K562 (cell line): ENCODE results near the gene DHX57. TPM values are rescaled to one million over a fixed set of nuclear protein-coding genes. Genes with fewer than 3 reads are reported as not detected.

Source experiments
- CREM ChIP-seq: IDR thresholded peaks from 2 replicates; pipeline ENCODE4 v1.6.1; 2014; ENCODE audit warnings: antibody characterized with exemption, low read depth
- DMBX1 ChIP-seq: fragments of 250-450 bp; sonication (Bioruptor Pico); IDR thresholded peaks from 2 replicates; pipeline ENCODE4 v1.8.0; 2022; ENCODE audit warnings: inconsistent platforms, mild to moderate bottlenecking, moderate library complexity, borderline replicate concordance
- GATA2 ChIP-seq: sonication (generic); formaldehyde crosslinking; IDR thresholded peaks from 2 replicates; pipeline ENCODE4 v1.4.0; 2020; ENCODE audit warnings: mild to moderate bottlenecking, missing genetic modification reagents
- HDAC8 ChIP-seq: fragments of 450-650 bp; IDR thresholded peaks from 2 replicates; pipeline ENCODE4 v1.6.1; 2016; ENCODE audit warnings: mild to moderate bottlenecking, missing genetic modification characterization, moderate library complexity, missing compliant biosample characterization
- MAZ ChIP-seq, 2 experiments: fragments of 450-650 bp in 1 of 2; sonication (generic) in 1 of 2; formaldehyde crosslinking; IDR thresholded peaks in 1 of 2; conservative IDR thresholded peaks in 1 of 2; 2 replicates each; pipeline versions ENCODE4 v1.4.0 to v1.5.0; 2020; ENCODE audit warnings: mild to moderate bottlenecking in 1 of 2, missing genetic modification reagents in 1 of 2
- MXI1 ChIP-seq: IDR thresholded peaks from 2 replicates; pipeline ENCODE4 v1.6.1; 2011; ENCODE audit warnings: low read depth, mild to moderate bottlenecking, improper control_type of control experiment, low read length
- polyA plus RNA-seq, 8 experiments: library from polyadenylated mRNA; depleted of rRNA in 4 of 8; stranded (reverse) in 5 of 8; unstranded in 3 of 8; fragments of >200 nt; fragmentation: Nextera tagmentation in 2 of 8; fragmentation: Illumina TruSeq in 1 of 8; extraction: Ambion mirVana in 2 of 8; extraction: Trizol in 1 of 8; gene quantifications; 2 replicates each; pipeline versions ENCODE4 v1.2.1 to v1.2.3, GENCODE V29; 2011 to 2014; ENCODE audit warnings: inconsistent platforms in 1 of 8, missing spikeins in 1 of 8
- total RNA-seq, 7 experiments: library from RNA; depleted of rRNA in 6 of 7; stranded (reverse); fragments of >200 nt in 6 of 7; fragmentation: Illumina TruSeq in 2 of 7; extraction: Trizol in 2 of 7; gene quantifications; 2 replicates each; pipeline versions ENCODE4 v1.2.1 to v1.2.3, GENCODE V29; 2011 to 2021; ENCODE audit warnings: low replicate concordance in 1 of 7
- TF ChIP-seq, protein P1 (sequence below): fragments of 250-450 bp; sonication (Bioruptor Pico); IDR thresholded peaks from 2 replicates; pipeline ENCODE4 v1.5.0; 2021; ENCODE audit warnings: mild to moderate bottlenecking, moderate library complexity
- TF ChIP-seq, protein P2 (sequence below): fragments of 250-450 bp; sonication (Bioruptor Pico); IDR thresholded peaks from 2 replicates; pipeline ENCODE4 v1.5.1; 2021; ENCODE audit warnings: mild to moderate bottlenecking
- TF ChIP-seq, protein P3 (sequence below): fragments of 250-450 bp; sonication (Bioruptor Pico); IDR thresholded peaks from 2 replicates; pipeline ENCODE4 v1.4.0; 2020; ENCODE audit warnings: borderline replicate concordance
- TF ChIP-seq, protein P4 (sequence below): fragments of 450-650 bp; formaldehyde crosslinking; IDR thresholded peaks from 2 replicates; pipeline ENCODE4 v1.4.0; 2020; ENCODE audit warnings: mild to moderate bottlenecking, mixed read lengths
- TF ChIP-seq, protein P5 (sequence below): fragments of 450-650 bp; IDR thresholded peaks from 2 replicates; pipeline ENCODE4 v1.6.1; 2016; ENCODE audit warnings: mild to moderate bottlenecking
- TF ChIP-seq, protein P6 (sequence below): fragments of 450-650 bp; formaldehyde crosslinking; IDR thresholded peaks from 2 replicates; pipeline ENCODE4 v1.4.0; 2022; ENCODE audit warnings: missing genetic modification characterization

The DHX57 gene
- total and polyA plus RNA-seq, 9 of the 15 experiments (the other 6 are each of a cell fraction or from before 2014, with no cell fraction given): 7.4 to 23.6 (median 17.9) TPM

DNA sequence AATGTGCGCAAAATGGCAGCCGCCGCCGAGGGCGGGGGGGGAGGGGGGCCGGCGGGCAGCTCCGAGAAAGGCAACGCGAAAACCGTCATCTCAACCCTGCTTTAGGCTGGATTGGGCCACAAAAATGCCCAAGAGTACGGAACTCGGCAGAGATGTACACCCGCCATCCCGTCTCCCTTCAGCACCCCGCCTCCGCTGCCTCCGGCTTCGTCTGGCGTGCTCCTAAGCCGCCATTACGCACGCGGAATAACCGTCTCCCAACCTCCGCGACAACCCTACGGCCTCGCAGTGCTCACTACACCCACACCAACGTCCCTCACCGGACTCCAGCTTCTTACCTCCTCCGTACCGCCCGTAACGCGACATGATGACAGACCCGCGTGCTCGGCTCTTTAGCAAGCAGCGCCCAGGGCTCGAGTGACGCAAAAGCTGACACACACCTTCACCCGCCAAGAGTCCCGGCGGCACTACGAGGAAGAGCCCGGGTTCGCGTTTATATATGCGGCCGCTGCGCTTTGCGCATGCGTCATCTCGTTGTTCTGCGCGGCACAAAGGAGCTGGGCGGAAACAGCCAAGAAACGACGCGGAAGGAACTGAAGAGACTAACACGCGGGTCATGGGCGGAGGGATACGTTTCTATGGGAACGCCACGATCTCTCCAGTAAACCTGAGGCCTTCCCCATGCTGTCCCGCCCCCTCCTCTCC lies 124.7 kb downstream of the DHX57 start, which contains the start of gene SRSF7 (continued):
- TF ChIP-seq, protein P1, sequence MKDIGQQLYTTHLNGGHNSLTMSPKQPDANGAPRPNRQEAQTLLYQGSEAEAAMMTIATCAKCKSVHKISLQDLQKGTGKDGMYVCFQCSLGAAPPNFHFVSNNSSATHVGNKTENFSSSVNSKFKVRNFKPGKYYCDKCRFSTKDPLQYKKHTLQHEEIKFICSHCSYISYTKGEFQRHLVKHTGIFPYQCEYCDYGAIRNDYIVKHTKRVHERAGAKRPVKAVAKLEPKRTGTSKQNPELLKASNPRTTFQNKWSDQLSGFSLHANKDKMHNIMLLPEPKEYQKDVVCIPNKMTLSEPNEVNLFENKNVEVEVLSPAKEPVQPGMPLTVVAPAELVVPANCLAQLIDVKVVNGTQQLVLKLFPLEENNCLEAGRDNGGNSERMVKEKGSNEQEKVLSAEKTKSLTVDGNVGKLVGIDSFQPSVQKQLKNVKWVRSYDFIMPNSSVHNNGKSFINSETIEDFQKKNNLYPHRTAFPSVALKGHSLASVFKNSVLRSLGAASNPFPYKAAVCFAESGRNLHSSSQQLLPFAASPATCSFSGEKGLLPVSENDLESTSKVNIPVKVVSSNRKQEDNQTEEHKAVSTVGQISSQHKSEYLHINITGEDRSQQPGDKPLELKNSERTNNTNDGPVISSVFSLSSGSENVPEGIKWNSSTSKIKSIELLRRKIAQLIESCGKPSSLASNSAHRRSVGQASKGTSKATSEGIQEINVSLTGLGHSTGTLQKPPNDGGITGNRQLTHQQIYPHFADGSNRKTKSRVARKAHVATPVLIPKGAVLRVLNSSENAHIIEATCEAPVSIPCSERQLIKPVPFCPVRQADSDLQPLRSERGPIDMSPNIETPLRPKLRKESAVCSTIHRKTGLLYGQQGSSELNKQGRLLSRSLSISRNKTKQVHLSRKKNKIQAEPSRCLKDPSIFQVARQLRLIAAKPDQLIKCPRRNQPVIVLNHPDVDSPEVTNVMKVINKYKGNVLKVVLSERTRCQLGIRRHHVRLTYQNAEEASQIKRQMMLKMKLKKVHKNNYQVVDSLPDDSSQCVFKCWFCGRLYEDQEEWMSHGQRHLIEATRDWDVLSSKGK (CRISPR knock-in tag): no peak
- peak; percentile 45; the same call in 1 of the 2 replicates for TF ChIP-seq DMBX1 (CRISPR knock-in tag)
- no peak for TF ChIP-seq HDAC8 (tag)
- TF ChIP-seq, protein P2, sequence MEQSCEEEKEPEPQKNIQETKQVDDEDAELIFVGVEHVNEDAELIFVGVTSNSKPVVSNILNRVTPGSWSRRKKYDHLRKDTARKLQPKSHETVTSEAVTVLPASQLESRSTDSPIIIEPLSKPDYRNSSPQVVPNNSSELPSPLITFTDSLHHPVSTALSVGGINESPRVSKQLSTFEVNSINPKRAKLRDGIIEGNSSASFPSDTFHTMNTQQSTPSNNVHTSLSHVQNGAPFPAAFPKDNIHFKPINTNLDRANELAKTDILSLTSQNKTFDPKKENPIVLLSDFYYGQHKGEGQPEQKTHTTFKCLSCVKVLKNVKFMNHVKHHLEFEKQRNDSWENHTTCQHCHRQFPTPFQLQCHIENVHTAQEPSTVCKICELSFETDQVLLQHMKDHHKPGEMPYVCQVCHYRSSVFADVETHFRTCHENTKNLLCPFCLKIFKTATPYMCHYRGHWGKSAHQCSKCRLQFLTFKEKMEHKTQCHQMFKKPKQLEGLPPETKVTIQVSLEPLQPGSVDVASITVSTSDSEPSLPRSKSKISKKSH: no peak
- TF ChIP-seq MAZ (CRISPR knock-in tag; conservative IDR thresholded peaks at IDR 0.05 in 1 of 2, IDR thresholded peaks at IDR 0.05 in 1 of 2): peak in 1 of 2 experiments; percentile 93; a peak in 3 of 4 replicates
- TF ChIP-seq, protein P3, sequence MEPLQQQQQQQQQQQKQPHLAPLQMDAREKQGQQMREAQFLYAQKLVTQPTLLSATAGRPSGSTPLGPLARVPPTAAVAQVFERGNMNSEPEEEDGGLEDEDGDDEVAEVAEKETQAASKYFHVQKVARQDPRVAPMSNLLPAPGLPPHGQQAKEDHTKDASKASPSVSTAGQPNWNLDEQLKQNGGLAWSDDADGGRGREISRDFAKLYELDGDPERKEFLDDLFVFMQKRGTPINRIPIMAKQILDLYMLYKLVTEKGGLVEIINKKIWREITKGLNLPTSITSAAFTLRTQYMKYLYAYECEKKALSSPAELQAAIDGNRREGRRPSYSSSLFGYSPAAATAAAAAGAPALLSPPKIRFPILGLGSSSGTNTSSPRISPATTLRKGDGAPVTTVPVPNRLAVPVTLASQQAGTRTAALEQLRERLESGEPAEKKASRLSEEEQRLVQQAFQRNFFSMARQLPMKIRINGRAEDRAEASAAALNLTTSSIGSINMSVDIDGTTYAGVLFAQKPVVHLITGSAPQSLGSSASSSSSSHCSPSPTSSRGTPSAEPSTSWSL (CRISPR knock-in tag): no peak
- TF ChIP-seq, protein P4, sequence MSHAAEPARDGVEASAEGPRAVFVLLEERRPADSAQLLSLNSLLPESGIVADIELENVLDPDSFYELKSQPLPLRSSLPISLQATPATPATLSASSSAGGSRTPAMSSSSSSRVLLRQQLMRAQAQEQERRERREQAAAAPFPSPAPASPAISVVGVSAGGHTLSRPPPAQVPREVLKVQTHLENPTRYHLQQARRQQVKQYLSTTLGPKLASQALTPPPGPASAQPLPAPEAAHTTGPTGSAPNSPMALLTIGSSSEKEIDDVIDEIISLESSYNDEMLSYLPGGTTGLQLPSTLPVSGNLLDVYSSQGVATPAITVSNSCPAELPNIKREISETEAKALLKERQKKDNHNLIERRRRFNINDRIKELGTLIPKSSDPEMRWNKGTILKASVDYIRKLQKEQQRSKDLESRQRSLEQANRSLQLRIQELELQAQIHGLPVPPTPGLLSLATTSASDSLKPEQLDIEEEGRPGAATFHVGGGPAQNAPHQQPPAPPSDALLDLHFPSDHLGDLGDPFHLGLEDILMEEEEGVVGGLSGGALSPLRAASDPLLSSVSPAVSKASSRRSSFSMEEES: no peak
- TF ChIP-seq, protein P5, sequence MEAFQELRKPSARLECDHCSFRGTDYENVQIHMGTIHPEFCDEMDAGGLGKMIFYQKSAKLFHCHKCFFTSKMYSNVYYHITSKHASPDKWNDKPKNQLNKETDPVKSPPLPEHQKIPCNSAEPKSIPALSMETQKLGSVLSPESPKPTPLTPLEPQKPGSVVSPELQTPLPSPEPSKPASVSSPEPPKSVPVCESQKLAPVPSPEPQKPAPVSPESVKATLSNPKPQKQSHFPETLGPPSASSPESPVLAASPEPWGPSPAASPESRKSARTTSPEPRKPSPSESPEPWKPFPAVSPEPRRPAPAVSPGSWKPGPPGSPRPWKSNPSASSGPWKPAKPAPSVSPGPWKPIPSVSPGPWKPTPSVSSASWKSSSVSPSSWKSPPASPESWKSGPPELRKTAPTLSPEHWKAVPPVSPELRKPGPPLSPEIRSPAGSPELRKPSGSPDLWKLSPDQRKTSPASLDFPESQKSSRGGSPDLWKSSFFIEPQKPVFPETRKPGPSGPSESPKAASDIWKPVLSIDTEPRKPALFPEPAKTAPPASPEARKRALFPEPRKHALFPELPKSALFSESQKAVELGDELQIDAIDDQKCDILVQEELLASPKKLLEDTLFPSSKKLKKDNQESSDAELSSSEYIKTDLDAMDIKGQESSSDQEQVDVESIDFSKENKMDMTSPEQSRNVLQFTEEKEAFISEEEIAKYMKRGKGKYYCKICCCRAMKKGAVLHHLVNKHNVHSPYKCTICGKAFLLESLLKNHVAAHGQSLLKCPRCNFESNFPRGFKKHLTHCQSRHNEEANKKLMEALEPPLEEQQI: peak; percentile 65; the same call in 1 of the 2 replicates
- TF ChIP-seq, protein P6, sequence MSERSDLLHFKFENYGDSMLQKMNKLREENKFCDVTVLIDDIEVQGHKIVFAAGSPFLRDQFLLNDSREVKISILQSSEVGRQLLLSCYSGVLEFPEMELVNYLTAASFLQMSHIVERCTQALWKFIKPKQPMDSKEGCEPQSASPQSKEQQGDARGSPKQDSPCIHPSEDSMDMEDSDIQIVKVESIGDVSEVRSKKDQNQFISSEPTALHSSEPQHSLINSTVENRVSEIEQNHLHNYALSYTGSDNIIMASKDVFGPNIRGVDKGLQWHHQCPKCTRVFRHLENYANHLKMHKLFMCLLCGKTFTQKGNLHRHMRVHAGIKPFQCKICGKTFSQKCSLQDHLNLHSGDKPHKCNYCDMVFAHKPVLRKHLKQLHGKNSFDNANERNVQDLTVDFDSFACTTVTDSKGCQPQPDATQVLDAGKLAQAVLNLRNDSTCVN (CRISPR knock-in tag): peak; percentile 64; the same call in 1 of the 2 replicates
- TF ChIP-seq CREM: peak; percentile 90
- peak; percentile 93 for TF ChIP-seq MXI1
- no peak for TF ChIP-seq GATA2 (CRISPR knock-in tag)
